Measurements from ENCODE around the gene ARID5A. TPM values are rescaled to one million over a fixed set of nuclear protein-coding genes. Genes with fewer than 3 reads are reported as not detected.
A peak's percentile ranks its signal among the peaks of the same experiment; 100 is the strongest.
"Not testable (repeated sequence)": the region's sequence is repeated elsewhere in the genome, so short reads cannot be mapped to it uniquely, and the experiment has no call there.

The ARID5A gene, protein sequence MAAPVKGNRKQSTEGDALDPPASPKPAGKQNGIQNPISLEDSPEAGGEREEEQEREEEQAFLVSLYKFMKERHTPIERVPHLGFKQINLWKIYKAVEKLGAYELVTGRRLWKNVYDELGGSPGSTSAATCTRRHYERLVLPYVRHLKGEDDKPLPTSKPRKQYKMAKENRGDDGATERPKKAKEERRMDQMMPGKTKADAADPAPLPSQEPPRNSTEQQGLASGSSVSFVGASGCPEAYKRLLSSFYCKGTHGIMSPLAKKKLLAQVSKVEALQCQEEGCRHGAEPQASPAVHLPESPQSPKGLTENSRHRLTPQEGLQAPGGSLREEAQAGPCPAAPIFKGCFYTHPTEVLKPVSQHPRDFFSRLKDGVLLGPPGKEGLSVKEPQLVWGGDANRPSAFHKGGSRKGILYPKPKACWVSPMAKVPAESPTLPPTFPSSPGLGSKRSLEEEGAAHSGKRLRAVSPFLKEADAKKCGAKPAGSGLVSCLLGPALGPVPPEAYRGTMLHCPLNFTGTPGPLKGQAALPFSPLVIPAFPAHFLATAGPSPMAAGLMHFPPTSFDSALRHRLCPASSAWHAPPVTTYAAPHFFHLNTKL
- 10 to 100 TPM; 10.5 to 24.1 TPM for total RNA-seq
- long read RNA-seq, transcript ARID5A-202 (6 exons, 2,038 nt), result major isoform, 18 of 43 reads
- long read RNA-seq, transcript ARID5A-201 (7 exons, 2,188 nt), result minor isoform, 13 of 43 reads
- long read RNA-seq, partial matches to known transcripts, result 3 of 43 reads
- long read RNA-seq, other reads (novel, unspliced or antisense), result 8 of 43 reads

DNA sequence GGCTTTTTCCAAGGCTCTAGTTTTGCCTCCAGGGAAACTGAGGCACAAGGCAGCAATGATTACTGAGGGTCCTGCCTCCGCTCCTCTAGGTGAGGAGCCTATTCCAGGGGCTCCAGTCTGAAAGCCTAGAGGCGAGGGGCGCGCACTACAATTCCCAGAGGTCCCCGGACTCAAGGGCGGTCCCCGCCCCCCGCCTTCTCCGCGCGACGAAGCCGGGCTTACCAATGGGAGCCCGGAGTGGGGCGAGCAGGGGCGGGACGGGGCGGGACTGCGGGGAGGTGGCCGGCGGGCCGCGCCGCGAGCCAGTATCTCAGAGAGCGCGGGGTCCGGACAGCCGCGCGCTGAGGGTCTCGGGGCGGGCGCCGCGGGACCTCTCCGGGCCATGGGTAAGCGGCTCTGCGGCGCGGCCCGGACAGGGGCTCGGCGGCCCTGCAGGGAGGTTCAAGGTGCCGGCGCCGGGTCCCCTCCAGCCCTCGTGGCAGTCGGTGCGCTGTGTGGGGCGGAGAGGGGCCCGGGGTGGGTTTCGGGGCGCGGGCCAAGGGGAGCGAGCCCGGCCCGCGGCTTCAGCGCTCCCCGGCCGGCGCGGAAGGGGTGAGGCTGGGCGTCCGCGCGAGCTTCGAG is at the start of gene ARID5A:
Gene ARID5A (plus strand): TSS at position 308 of the 621 bp plus-strand sequence. CDS start 75 bp downstream, at position 383.
- peak; percentile 97 for DNase-seq
- intact Hi-C loops (cut with DNase I), result no loop called here
- ATAC-seq, result peak; percentile 82 to 87

DNA sequence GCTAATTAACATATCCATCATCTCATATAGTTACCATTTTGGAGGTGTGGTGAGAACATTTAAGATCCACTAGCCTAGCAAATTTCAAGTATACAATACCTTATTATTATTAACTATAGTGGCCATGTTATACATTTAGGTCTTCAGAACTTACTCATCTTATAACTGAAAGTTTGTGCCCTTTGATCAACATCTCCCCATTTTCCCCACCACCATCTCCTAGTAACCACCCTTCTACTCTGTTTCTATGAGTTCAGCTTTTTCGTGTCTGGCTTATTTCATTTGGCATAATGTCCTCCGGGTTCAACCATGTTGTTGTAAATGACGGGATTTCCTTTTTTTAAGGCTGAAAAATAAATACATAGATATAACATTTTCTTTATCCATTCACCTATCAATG is 47.3 kb upstream of the ARID5A start:
- intact Hi-C loops (cut with DNase I), result no loop called here
- ATAC-seq (no peak), DNase-seq (no peak)

DNA sequence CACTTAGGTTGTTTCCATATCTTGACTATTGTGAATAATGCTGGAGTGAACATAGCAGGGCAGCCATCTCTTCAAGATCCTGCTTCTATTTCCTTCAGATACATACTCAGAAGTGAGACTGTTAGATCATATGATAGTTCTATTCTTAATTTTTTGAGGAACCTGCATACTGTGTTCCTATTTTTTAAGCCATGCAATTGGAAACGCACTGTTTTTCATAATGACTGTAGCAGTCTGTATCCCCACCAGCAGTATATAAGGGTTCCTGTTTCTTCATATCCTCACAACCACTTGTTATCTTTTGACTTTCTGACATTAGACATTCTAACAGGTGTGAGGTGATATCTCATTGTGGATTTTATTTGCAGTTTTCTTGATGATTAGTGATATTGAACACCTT is 46.9 kb upstream of the ARID5A start:
- intact Hi-C loops (cut with DNase I), result no loop called here
- DNase-seq (no peak), ATAC-seq (no peak)

DNA sequence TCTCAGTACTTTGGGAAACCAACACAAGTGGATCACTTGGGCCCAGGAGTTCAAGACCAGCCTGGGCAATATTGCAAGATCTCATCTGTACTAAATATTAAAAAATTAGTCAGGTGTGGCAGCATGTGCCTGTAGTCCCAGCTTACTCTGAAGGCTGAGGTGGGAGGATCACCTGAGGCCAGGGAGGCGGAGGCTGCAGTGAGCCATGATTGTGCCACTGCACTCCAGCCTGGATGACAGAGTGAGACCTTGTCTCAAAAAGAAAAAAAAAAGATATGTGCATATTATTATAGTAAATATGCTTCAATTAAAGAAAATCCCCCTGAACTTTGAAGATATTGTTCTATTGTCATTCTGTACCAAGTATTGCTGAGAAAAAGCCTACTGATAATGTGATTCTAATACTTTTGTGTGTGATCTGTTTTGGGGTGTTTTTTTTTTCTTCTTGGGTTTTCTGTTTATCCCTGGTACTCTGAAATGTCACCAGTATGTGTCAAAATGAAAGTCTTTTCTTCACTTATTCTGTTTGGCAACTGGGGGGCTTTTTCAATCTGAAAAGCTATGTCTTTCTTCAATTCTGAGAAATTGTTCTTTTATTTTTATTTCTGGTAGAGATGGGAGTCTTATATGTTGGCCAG is 44.6 kb upstream of the ARID5A start:
- ATAC-seq (no peak), DNase-seq (no peak)
- intact Hi-C loops (cut with DNase I), result no loop called here

DNA sequence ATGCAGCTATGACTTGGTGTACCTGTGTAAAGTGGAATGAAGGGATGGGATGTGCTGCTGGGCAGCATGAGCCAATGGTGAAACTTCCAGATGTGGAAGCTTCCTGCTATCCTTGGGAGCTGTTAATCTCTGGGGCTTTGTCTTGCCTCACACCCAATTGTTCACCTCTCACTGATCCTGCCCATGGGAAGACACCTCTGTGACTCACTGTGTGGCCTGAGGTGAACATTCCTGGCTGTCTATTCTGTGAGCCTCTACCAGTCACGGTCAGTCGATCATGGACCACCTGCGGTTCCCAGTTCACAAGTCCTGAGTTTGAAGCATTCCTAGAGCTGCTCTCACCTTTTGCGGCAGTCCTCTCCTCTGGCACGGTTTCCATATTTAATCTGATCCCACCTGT is 43.5 kb upstream of the ARID5A start:
- no peak for DNase-seq
- intact Hi-C loops (cut with DNase I), result no loop called here
- no peak for ATAC-seq

DNA sequence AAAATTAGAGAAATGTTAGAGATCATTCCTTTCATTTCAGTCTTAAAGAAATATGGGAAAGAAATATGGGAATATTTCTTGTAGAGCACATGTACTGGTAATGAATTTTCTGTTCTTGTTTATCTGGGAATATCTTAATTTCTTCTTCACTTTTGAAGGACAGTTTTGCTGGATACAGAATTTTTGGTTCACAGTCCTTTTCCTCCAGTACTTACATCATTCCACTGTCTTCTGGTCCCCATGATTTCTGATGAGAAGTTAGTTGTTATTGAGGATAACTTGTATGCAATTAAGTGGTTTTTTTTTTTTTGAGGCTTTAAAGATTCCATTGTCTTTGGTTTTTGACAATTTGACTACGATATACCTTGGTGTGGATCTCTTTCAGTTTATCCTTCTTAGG is 42.4 kb upstream of the ARID5A start:
- no peak for DNase-seq

DNA sequence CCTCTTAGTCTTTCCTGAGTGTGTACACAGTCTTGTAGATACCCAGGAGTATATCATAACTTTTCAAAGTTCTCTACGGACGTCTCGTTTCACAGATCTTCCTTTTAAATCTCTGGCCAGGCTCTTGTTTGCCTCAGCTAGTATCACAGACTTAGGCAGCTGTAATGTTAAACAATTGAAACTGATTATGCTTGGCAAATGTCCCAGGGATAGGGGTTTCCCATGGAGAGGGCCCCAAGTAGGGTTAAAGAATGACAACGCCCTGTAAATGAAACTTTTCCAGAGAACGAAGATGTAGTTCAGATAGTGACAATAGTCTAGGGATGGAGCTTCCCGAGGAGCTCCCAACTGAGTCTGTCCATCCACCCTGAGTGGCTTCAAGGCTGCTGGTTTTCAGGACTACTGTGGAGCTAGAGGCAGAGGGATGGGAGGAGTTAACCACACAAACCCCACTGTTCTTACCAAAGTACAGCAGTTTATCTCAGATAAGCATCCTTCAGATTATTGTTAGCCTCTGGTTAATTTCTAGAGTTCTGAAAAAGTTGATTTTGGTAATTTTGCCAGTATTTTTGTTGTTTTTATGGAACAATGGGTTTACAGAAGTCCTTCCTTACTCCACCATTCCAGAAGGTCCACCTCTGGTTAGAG is 40.4 kb upstream of the ARID5A start:
- ATAC-seq (no peak), DNase-seq (no peak)
- intact Hi-C loops (cut with DNase I), result no loop called here

More for the DNA sequence above, 42.4 kb upstream of the ARID5A start:
- intact Hi-C loops (cut with DNase I), result no loop called here
- no peak for ATAC-seq

DNA sequence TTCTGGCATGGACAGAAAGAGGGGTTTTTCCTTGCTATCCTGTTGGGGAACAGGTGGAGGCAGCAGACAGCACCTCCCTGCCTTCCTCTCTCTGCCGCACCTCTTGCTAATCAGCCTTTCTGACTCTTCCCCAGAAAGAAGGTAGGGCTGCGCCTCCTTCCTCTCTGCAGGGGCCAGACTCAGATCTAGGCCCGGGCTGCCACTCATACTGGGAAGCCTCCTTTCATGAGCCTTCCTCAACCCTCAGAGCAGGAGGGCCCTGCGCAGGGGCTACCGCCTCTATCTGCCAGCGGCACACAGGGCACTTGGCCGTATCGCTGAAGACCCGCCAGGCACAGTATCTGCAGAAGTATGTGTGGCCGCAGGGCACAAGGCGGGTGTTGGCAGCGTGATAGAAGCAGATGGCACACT is 38.5 kb upstream of the ARID5A start:
- DNase-seq (no peak), ATAC-seq (peak; percentile 51 to 56)

DNA sequence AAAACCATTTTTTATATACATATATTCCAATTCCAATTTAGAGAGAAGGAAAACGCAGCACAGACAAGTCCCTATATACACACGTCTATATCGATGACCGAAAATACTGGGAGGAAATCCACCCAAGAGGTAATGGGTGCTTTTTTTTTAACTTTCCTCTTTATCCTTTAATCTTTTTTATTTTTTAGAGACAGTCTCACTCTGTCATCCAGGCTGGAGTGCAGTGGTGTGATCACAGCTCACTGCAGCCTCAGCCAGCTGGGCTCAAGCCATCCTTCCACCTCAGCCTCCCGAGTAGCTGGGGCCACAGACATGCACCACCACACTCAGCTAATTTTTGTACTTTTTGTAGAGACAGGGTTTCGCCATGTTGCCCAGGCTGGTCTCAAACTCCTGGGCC is 37.9 kb upstream of the ARID5A start:
- DNase-seq; intact Hi-C loops (cut with DNase I); ATAC-seq: not testable (repeated sequence)

More for the DNA sequence above, 38.5 kb upstream of the ARID5A start:
- intact Hi-C loops (cut with DNase I), result no loop called here

DNA sequence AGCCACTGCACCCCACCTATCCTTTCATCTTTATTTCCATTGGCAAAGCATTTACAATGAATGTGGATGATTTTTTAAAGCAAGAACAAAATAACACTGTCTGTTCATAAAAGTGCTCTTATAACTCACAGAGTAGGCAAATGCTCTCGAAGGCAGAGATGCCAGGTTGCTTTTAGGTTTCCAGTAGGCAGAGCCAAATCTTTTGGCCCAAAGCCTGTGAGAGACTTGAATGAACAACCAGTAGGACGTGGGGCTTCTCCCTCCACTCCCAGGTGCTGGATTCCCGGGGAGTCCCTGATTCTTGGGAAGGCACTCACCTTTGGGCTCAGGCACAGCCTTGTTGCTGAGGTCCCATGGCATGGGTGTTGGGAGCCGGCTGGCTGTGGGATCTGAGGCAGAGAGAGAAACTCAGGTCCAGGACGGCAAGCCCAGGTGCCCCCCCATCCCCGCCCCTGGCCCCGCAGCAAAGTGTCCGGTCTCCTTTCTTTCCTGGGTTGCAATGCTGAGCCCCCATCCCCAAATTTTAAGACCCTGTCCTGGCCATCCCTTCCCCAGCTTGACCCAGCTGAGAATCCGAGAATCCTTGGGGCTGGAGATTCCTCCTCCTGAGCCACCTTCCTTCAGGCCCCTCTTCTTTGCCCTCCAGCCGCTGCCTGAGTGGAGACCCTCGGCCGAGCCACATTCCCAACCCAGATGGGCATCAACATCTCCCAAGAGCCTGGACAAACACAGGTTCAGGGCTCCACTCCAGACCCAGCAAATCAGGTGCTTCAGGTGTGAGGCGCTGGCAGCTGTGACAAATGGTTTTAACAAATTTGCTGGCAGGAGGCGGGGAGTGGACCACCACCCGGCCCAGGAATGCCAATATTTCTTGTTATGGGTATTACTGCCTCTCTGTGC is 37.2 kb upstream of the ARID5A start:
- intact Hi-C loops (cut with DNase I), result no loop called here
- ATAC-seq (no peak), DNase-seq (no peak)

DNA sequence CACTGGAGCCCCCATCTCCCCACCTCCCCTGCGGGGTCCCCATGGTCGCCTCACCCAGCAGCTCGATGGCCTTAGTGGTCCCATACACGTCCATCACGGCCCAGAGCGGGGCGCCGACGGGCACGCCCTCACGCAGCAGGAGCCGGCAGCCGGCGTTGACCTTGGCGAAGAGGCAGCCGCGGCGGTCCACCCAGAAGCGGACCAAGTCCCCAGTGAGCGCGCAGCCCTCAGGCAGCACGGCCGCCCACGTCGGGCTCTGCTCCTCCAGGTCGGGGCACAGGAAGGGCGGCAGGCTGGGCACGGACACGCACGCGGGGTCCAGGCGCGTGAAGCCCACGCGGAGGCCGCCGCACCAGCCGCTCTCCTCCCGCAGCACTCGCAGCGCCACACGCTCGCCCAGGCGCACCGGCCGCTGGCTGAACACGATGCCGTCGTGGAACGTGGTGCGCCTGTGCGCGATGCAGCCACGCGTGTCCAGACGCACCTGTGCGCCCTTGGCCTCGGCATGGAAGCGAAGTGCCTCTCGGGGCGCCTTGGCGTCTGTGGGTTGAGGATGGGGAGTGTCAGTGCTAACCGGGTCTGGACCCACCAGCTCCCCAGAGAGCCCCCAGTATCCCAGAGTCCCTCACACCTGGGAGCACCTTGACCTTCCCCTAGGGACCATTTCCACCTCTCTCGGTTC is 36.0 kb upstream of the ARID5A start:
- DNase-seq (no peak), ATAC-seq (no peak)
- intact Hi-C loops (cut with DNase I), result loop anchor here in 1 of 2 donors (10.0 kb wide), 1 partner anchor 366 kb away; the partner anchor contains the start of gene ASTL

DNA sequence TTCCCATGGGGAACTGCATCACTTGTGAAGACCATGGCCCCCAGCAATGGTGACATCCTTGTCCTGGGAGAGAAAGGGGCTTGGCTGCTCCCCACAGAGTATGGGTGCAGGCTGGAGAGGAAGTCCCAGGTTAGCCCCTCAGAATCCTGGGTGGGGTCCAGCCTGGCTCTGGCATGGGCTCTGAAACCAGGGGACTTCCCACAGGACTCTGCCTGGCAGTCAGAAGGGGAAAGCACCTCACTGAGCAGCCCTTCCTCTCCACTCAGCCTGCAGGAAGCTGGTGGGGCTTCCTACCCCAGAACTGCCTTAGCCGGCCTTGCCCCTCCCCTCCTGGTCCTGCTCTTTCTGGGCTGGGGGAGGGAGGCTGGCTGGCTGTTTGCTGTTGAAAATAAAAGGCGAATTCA is 35.1 kb upstream of the ARID5A start:
- DNase-seq, result no peak
- peak in 1 of 2 donors; percentile 35 for ATAC-seq
- intact Hi-C loops (cut with DNase I), result loop anchor here in 1 of 2 donors (10.0 kb wide), 1 partner anchor 367 kb away; the partner anchor contains the start of gene ASTL

DNA sequence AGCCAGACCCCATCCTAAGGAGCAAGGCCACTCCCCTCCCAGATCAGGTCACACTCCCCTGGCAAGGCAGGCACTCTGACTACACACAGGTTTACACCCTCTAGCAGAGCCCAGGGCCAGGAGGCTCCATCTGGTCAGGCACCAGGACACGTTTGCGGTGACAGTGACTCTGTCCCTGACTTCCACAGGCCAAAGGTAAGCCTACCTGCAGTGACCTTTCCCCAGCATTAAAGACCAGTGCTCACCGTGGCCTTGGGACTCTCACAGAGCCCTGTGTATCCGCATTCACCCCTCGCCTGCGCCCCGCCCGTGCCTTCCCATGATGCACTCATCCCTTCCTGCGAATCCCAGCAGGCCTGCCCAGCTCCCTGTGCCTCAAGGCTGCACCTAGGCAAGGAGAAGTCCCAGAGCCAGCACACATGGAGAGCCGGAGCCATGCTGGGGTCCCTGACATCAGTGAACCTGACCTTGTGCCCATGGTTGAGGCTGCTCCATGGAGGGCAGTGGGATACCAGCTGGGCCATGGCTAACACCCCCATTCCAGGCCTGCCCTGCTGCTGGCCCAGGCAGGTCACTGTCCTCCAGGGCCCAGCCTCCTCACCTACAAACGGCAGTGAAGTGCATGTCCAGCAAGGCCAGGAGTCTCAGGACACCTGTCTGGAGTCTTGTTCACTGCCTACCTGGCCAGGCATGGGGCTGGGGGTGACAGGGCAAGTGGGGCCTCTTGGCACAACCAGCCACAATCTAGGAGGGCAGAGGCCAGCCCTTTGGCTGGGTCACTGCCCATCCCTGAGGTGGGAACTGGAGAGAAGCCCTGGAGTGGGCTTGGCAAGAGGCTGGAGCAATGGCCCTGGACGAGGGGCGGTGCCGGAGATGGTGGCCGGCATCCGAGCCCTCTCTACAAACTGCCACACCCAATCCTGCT is 34.4 kb upstream of the ARID5A start:
- DNase-seq (no peak), ATAC-seq (no peak)
- intact Hi-C loops (cut with DNase I), result loop anchor here in 1 of 2 donors (10.0 kb wide), 1 partner anchor 367 kb away; the partner anchor contains the start of gene ASTL

DNA sequence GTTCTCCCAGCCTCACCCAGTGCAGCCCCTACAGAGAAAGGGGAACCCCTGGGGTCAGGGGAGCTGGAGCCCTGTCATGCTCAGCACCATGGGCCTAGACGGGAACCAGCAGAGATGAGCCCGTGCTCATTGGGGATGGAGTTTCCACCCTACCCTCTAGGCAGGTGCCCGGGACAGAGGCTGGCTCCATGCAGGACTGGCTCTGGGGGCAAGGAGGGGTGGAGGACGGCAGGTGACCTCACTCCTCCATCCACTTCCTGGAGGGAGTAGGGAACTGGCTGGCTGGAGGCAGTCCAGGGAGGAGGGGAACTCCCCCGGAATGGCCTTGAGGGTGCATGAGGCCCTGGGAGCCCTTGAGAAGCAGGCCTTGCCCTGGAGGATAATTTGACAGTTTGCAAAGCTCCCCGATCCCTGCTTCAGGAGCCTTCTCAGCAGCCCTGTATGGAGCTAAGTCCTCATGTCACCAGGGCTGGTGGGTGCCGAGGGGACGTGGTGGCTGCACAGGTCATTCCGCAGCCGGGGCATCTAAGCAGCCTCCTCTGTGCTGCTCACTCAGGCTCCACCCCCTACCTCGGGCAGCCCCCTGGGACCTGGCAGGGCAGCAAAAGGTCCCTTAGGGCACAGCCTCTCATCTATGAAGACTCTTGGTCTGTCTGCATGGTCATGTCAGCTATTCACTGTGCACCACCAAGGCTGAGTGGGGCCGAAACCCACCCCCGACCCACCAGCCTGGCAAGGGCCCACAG is 33.5 kb upstream of the ARID5A start:
- no peak for ATAC-seq
- intact Hi-C loops (cut with DNase I), result loop anchor here in 1 of 2 donors (10.0 kb wide), 1 partner anchor 368 kb away; the partner anchor contains the start of gene ASTL
- no peak for DNase-seq

DNA sequence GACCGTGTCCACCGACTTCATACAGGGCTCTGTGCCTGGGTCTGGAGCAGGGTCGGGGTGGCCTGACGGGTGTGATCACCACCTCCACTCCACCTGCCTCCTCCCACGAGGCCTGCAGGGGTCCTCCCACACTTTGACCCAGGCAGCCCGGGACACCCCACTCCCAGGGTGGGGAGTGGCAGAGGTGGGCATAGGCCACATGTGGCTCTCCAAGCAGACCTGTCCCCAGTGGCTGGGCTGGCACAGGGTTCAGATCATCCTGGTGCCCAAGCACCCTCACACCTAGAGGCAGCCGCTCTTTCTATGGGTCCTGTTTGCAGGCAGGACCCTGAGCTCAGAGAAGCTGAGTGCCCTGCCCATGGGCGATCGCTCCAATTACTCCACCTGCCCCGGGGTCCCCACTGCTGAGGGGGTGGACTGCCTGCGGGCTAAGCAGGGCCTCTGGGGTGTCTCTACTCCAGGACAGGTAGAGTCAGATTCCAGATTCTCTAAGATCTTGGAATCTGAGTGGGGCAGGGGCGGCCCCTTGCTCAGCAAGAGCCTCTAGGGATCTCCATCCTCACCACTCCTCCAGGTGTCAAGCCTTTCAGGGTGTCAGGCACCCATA is 32.8 kb upstream of the ARID5A start:
- ATAC-seq (no peak), DNase-seq (no peak)
- intact Hi-C loops (cut with DNase I), result loop anchor here in 1 of 2 donors (10.0 kb wide), 1 partner anchor 369 kb away; the partner anchor contains the start of gene ASTL

Measured in left cardiac atrium (tissue), 4 donors.